Ectodermal cell (in vitro differentiated cells): ENCODE results near the gene MARK1.

Experiments used
- H3K27ac ChIP-seq: 2 replicates; pipeline ENCODE4 v1.7.0; 2013; ENCODE audit warnings: mild to moderate bottlenecking, low read depth, low read length; ENCODE audit not compliant: insufficient read depth, poor library complexity, severe bottlenecking
- H3K27me3 ChIP-seq: 2 replicates; pipeline ENCODE4 v1.7.0; 2013; ENCODE audit warnings: mild to moderate bottlenecking, low read length; ENCODE audit not compliant: insufficient read depth, control insufficient read depth, poor library complexity, severe bottlenecking
- H3K36me3 ChIP-seq: one replicate; pipeline ENCODE4 v1.7.0; 2013; ENCODE audit warnings: low read length; ENCODE audit not compliant: control insufficient read depth, insufficient read depth
- H3K4me1 ChIP-seq: one replicate; pipeline ENCODE4 v1.7.0; 2013; ENCODE audit warnings: low read length; ENCODE audit not compliant: control insufficient read depth, insufficient read depth
- H3K4me3 ChIP-seq: 2 replicates; pipeline ENCODE4 v1.7.0; 2013; ENCODE audit warnings: low read depth, low read length, control low read depth; ENCODE audit not compliant: insufficient read depth
- H3K9me3 ChIP-seq: 2 replicates; pipeline ENCODE4 v1.7.0; 2013; ENCODE audit warnings: mild to moderate bottlenecking, low read length, moderate library complexity; ENCODE audit not compliant: control insufficient read depth
- WGBS, 2 experiments: methylation state at CpG; one replicate each; pipeline ENCODE4 v1.1.7; 2013; ENCODE audit warnings: missing lambda C conversion rate in 2 of 2; 5-methylcytosine and 5-hydroxymethylcytosine counted together

Gene MARK1

GRCh38 chr1:220706480-220706879 lies 178.5 kb downstream of the MARK1 start:
- WGBS, 2 experiments, result 85 to 88% methylated on average over 9 of the region's 9 CpGs
- Histone ChIP-seq H3K36me3 (no peaks in the 10 kb centered on the region), H3K27ac (no peak overlapping the region), H3K27me3 (no peaks in the 10 kb centered on the region), H3K9me3 (no peaks in the 10 kb centered on the region), H3K4me3 (no peak overlapping the region), H3K4me1 (no peaks in the 10 kb centered on the region)

- Histone ChIP-seq H3K27me3 (no peaks in the 10 kb centered on the region), H3K4me1 (no peaks in the 10 kb centered on the region), H3K9me3 (no peaks in the 10 kb centered on the region), H3K36me3 (no peaks in the 10 kb centered on the region), H3K27ac (no peak overlapping the region), H3K4me3 (no peak overlapping the region)
- 92 to 96% methylated on average over 10 of the region's 10 CpGs for WGBS, 2 experiments
Observed at GRCh38 chr1:220707160-220707559, 179.2 kb downstream of the MARK1 start.

- Histone ChIP-seq H3K27ac (no peak overlapping the region), H3K9me3 (no peaks in the 10 kb centered on the region), H3K36me3 (no peaks in the 10 kb centered on the region), H3K27me3 (no peaks in the 10 kb centered on the region), H3K4me1 (no peaks in the 10 kb centered on the region), H3K4me3 (no peak overlapping the region)
- WGBS, 2 experiments, result 90 to 97% methylated on average over 4 of the region's 4 CpGs
Observed at GRCh38 chr1:220708244-220708643, 180.3 kb downstream of the MARK1 start.

- WGBS, 2 experiments, result 84% methylated on average over 8 to 9 of the region's 9 CpGs
- Histone ChIP-seq H3K27ac (no peak overlapping the region), H3K4me1 (no peaks in the 10 kb centered on the region), H3K9me3 (no peaks in the 10 kb centered on the region), H3K36me3 (no peaks in the 10 kb centered on the region), H3K27me3 (no peaks in the 10 kb centered on the region), H3K4me3 (no peak overlapping the region)
Observed at GRCh38 chr1:220708936-220709801, 181.2 kb downstream of the MARK1 start.

GRCh38 chr1:220710333-220710732 lies 182.4 kb downstream of the MARK1 start:
- H3K9me3 ChIP-seq, result no peaks in the 10 kb centered on the region
- H3K4me3 ChIP-seq, result no peak overlapping the region
- H3K27me3 ChIP-seq, result no peaks in the 10 kb centered on the region
- no peaks in the 10 kb centered on the region for H3K4me1 ChIP-seq
- H3K36me3 ChIP-seq, result no peaks in the 10 kb centered on the region
- 82 to 86% methylated on average over 4 of the region's 4 CpGs for WGBS, 2 experiments
- no peak overlapping the region for H3K27ac ChIP-seq

GRCh38 chr1:220711056-220711809 lies 183.3 kb downstream of the MARK1 start:
- H3K27me3 ChIP-seq, result no peaks in the 10 kb centered on the region
- H3K4me1 ChIP-seq, result no peaks in the 10 kb centered on the region
- peaks cover 5% of the 10 kb centered on the region for H3K9me3 ChIP-seq
- no peaks in the 10 kb centered on the region for H3K36me3 ChIP-seq
- 88 to 93% methylated on average over 9 of the region's 9 CpGs for WGBS, 2 experiments
- H3K4me3 ChIP-seq, result no peak overlapping the region
- H3K27ac ChIP-seq, result no peak overlapping the region
